Spleen (tissue), 7 donors: ENCODE results near the gene AHCTF1.

Source experiments
- CTCF ChIP-seq, 11 experiments: fragments of 200-600 bp in 7 of 11; fragments of 450-650 bp in 4 of 11; sonication (generic) in 4 of 11; IDR thresholded peaks in 8 of 11; conservative IDR thresholded peaks in 3 of 11; 1 replicate in 7 of 11; 2 replicates in 4 of 11; pipeline versions ENCODE4 v1.4.0 to v1.8.0; 2016 to 2021; ENCODE audit warnings: antibody characterized with exemption in 11 of 11, inconsistent platforms in 4 of 11, mild to moderate bottlenecking in 1 of 11
- POLR2AphosphoS5 ChIP-seq, 3 donors: sonication (generic); formaldehyde crosslinking; IDR thresholded peaks; one replicate each; pipeline ENCODE4 v1.5.1; 2017; ENCODE audit warnings: antibody characterized with exemption in 3 of 3
- donor health status: DM: no; HTN: no; CAD: no; lungs with moderate emphysema.
- donor health status: DM: no; HTN: no; CAD: no.
- donor health status: DM: no; HTN: no; CAD: no.

GRCh38 chr1:246969621-246970020 lies 37.9 kb upstream of the AHCTF1 start:
- no peak for TF ChIP-seq CTCF (IDR thresholded peaks at IDR 0.05 in 8 of 11, conservative IDR thresholded peaks at IDR 0.05 in 3 of 11)
- TF ChIP-seq POLR2AphosphoS5 (IDR thresholded peaks at IDR 0.05), result no peak
